ENCODE measurements around the gene PRR36. TPM values are rescaled to one million over a fixed set of nuclear protein-coding genes. Genes with fewer than 3 reads are reported as not detected.

PRR36 gene
- total RNA-seq, 4 donors from 2014 or later: 0.16 TPM; not detected in 3

DNA sequence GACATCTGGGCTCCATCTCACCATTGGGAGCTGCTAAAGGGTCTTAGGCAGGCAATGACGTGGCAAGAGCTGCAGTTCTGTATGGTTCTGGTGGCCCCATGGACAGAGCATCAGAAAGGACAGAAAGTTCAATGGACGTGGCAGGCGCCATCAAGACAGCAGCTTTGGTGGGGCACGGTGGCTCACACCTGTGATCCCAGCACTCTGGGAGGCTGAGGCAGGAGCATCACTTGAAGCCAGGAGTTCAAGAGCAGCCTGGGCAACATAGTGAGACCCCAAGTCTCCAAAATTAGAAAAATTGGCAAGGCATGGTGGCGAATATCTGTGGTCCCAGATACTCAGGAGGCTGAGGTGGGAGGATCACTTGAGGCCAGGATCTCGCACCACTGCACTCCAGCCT lies 34.7 kb downstream of the PRR36 start:
- no peak for DNase-seq
- WGBS, 2 donors (ENCODE audit: low coverage in 1 of 2): 83 to 95% methylated on average over 3 to 6 of the region's 6 CpGs
- in situ Hi-C loops (cut with MboI; ENCODE audit: low pct_ligation_motif_present in 1 of 4, low pct_unique_long_range_greater_than_20kb in 1 of 4, low sequenced_read_pairs in 3 of 4): no loop called here
- Histone ChIP-seq H3K4me3 (no peak overlapping the region), H3K27me3 (no peaks in the 10 kb centered on the region), H3K27ac (no peak overlapping the region), H3K36me3 (no peaks in the 10 kb centered on the region), H3K4me1 (no peaks in the 10 kb centered on the region), H3K9me3 (no peaks in the 10 kb centered on the region)
- TF ChIP-seq POLR2AphosphoS5 (IDR thresholded peaks at IDR 0.05) (no peak), POLR2A (IDR thresholded peaks at IDR 0.05) (no peak), EP300 (IDR thresholded peaks at IDR 0.05; ENCODE audit: low read depth) (no peak)
- TF ChIP-seq, protein P1, sequence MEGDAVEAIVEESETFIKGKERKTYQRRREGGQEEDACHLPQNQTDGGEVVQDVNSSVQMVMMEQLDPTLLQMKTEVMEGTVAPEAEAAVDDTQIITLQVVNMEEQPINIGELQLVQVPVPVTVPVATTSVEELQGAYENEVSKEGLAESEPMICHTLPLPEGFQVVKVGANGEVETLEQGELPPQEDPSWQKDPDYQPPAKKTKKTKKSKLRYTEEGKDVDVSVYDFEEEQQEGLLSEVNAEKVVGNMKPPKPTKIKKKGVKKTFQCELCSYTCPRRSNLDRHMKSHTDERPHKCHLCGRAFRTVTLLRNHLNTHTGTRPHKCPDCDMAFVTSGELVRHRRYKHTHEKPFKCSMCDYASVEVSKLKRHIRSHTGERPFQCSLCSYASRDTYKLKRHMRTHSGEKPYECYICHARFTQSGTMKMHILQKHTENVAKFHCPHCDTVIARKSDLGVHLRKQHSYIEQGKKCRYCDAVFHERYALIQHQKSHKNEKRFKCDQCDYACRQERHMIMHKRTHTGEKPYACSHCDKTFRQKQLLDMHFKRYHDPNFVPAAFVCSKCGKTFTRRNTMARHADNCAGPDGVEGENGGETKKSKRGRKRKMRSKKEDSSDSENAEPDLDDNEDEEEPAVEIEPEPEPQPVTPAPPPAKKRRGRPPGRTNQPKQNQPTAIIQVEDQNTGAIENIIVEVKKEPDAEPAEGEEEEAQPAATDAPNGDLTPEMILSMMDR (IDR thresholded peaks at IDR 0.05): no peak
- intact Hi-C loops (cut with DNase I; ENCODE audit: low total_unique reads): no loop called here

DNA sequence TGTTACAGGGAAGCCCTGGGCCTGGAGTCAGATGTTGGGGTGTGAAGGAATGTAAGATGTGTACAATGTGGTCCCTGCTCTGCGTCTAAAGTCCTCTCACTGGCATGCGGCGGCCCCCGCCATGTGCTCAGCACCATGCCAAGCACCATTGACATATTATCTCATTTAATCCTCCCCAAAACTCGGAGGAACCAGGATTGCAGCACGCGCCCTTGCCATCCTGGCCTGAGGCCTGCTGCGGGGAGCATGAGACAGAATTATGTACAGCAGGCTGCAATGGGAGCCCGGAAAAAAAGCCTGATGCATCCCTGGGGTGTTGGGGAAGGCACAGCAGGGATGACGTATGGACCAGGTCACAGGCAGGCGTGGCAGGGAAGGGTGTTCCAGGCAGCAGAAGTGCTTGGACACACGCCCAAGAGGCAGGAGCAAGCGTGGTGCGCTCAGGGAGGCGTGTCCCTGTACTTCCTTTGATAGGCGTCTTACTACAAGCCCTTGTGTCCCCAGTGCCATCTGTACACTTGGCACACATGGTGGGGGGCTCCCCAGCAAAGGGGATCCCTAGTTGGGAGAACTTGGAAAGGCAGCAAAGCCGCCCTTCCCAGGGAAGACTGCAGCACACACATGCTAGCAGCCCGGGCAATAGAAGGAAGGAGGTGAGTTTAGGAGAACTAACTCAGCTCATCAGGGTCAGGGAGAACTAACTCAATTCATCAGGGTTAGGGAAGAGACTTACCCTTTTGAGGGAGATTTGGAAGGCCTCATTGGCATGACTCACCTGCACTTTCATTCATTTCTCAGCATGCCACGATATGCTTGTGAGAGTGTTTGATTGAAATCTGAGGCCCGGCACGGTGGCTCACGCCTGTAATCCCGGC lies 40.7 kb downstream of the PRR36 start:
- DNase-seq: peak; percentile 91
- Histone ChIP-seq H3K27me3 (no peaks in the 10 kb centered on the region), H3K27ac (peak overlapping the region; percentile 42 to 77 (median 52)), H3K4me3 (no peak overlapping the region), H3K4me1 (peaks cover 7 to 45% (median 26%) of the 10 kb centered on the region in 4 donors), H3K36me3 (no peaks in the 10 kb centered on the region), H3K9me3 (no peaks in the 10 kb centered on the region)
- 58 to 100% methylated on average over 1 to 23 of the region's 23 CpGs for WGBS, 2 donors (ENCODE audit: low coverage in 1 of 2)
- intact Hi-C loops (cut with DNase I; ENCODE audit: low total_unique reads): no loop called here
- peak in 1 of 3 donors; percentile 26 for TF ChIP-seq POLR2AphosphoS5 (IDR thresholded peaks at IDR 0.05)
- TF ChIP-seq POLR2A (IDR thresholded peaks at IDR 0.05): no peak
- TF ChIP-seq, protein P1 (IDR thresholded peaks at IDR 0.05): no peak
- in situ Hi-C loops (cut with MboI; ENCODE audit: low pct_ligation_motif_present in 1 of 4, low pct_unique_long_range_greater_than_20kb in 1 of 4, low sequenced_read_pairs in 3 of 4): no loop called here

DNA sequence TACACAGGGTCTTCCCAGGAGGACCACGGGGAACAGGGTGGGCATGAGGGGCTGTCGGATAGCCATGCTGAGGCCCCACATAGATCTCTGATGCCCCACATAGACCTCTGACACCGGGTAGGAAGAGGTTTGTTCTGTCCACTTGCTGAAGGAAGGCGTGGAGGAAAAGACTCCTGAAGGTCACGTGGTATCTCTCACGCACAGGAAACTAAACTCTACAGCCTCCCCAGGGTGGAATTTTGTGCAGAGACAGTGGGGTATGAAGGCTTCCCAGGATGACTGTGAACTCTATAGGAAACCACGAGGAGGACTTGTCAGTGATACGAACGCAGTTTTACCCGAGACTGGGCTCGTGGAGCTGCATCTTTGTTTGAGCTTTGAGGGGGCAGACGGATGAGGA lies 41.4 kb downstream of the PRR36 start:
- TF ChIP-seq EP300 (IDR thresholded peaks at IDR 0.05; ENCODE audit: low read depth) (no peak), POLR2AphosphoS5 (IDR thresholded peaks at IDR 0.05) (no peak)
- Histone ChIP-seq H3K27ac (peak overlapping the region; percentile 42 to 77 (median 52)), H3K36me3 (no peaks in the 10 kb centered on the region), H3K4me1 (peaks cover 7 to 45% (median 26%) of the 10 kb centered on the region in 4 donors), H3K4me3 (no peak overlapping the region), H3K9me3 (no peaks in the 10 kb centered on the region), H3K27me3 (peaks cover 2% of the 10 kb centered on the region)
- intact Hi-C loops (cut with DNase I; ENCODE audit: low total_unique reads) (no loop called here), in situ Hi-C loops (cut with MboI; ENCODE audit: low pct_ligation_motif_present in 1 of 4, low pct_unique_long_range_greater_than_20kb in 1 of 4, low sequenced_read_pairs in 3 of 4) (no loop called here)
- no peak for DNase-seq
- WGBS, 2 donors (ENCODE audit: low coverage in 1 of 2): 60% methylated on average over 12 of the region's 12 CpGs; no CpG with 5 or more reads in 1 of the 2 donors

DNA sequence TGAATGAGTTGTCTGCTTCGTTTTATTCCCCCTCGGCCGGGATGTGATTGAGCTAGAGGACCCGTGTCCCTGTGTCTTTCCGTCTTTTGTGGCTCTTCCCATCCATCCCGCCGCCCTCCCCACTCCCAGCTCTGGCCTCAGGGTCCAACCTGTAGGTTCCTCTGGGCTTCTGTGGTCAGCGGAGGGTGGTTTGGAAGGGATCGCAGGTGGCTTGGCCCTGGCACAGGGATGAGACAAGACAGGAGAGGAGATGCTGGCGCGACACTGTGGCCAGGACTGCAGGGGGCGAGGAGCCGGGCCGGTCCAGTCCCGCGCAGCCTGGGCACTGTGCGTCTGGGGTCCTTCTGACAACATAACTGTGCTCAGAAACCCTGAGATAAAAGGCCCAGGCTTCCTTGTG lies 42.2 kb downstream of the PRR36 start:
- Histone ChIP-seq H3K27ac (peak overlapping the region in 1 of 4 donors; percentile 4), H3K27me3 (peaks cover 3% of the 10 kb centered on the region), H3K4me1 (peaks cover 7 to 45% (median 26%) of the 10 kb centered on the region in 4 donors), H3K9me3 (no peaks in the 10 kb centered on the region), H3K36me3 (no peaks in the 10 kb centered on the region), H3K4me3 (no peak overlapping the region)
- WGBS, 2 donors (ENCODE audit: low coverage in 1 of 2): 93% methylated on average over 17 of the region's 17 CpGs; no CpG with 5 or more reads in 1 of the 2 donors
- in situ Hi-C loops (cut with MboI; ENCODE audit: low pct_ligation_motif_present in 1 of 4, low pct_unique_long_range_greater_than_20kb in 1 of 4, low sequenced_read_pairs in 3 of 4) (no loop called here), intact Hi-C loops (cut with DNase I; ENCODE audit: low total_unique reads) (no loop called here)
- DNase-seq: no peak
- TF ChIP-seq POLR2A (IDR thresholded peaks at IDR 0.05) (no peak), EP300 (IDR thresholded peaks at IDR 0.05; ENCODE audit: low read depth) (no peak), POLR2AphosphoS5 (IDR thresholded peaks at IDR 0.05) (no peak)
- TF ChIP-seq, protein P1 (IDR thresholded peaks at IDR 0.05): no peak
